Mammary epithelial cell (primary cell): Measurements from ENCODE around the gene TLR2.

Source experiments
- EZH2 ChIP-seq: IDR thresholded peaks from 2 replicates; pipeline ENCODE4 v1.6.1; 2012; ENCODE audit warnings: low read length, inconsistent platforms, borderline replicate concordance
- TF ChIP-seq, protein P1 (sequence below), 2 donors: IDR thresholded peaks in 1 of 2; conservative IDR thresholded peaks in 1 of 2; 2 replicates each; pipeline ENCODE4 v1.5.1; 2011 to 2012; ENCODE audit warnings: inconsistent platforms in 2 of 2, low read length in 2 of 2, mild to moderate bottlenecking in 2 of 2, control low read depth in 1 of 2, low read depth in 1 of 2; ENCODE audit not compliant: insufficient read depth in 1 of 2; ENCODE audit errors: extremely low read depth in 1 of 2

DNA sequence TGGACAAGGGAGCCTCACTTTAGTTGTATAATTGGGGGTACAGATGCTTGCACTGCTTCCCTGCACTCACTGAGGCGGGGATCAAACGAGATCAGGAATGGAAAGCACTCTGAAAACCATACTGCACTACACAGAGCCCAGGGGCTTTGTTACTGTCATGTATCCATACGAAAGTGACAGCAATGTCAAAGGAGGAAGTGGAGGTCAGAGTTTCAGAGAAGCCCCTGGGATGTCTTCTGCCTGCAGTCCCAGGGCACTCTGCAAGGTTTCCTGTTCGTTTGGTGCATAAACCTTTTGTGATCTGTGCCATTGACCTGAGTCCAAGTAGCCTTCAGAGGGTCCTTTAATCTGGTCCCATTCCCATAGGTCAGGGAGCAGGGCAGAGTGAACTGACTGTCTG, 44.6 kb downstream of the TLR2 start:
- TF ChIP-seq, protein P1, sequence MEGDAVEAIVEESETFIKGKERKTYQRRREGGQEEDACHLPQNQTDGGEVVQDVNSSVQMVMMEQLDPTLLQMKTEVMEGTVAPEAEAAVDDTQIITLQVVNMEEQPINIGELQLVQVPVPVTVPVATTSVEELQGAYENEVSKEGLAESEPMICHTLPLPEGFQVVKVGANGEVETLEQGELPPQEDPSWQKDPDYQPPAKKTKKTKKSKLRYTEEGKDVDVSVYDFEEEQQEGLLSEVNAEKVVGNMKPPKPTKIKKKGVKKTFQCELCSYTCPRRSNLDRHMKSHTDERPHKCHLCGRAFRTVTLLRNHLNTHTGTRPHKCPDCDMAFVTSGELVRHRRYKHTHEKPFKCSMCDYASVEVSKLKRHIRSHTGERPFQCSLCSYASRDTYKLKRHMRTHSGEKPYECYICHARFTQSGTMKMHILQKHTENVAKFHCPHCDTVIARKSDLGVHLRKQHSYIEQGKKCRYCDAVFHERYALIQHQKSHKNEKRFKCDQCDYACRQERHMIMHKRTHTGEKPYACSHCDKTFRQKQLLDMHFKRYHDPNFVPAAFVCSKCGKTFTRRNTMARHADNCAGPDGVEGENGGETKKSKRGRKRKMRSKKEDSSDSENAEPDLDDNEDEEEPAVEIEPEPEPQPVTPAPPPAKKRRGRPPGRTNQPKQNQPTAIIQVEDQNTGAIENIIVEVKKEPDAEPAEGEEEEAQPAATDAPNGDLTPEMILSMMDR (conservative IDR thresholded peaks at IDR 0.05 in 1 of 2, IDR thresholded peaks at IDR 0.05 in 1 of 2; ENCODE audit: extremely low read depth in 1 of 2, insufficient read depth in 1 of 2, low read depth in 1 of 2, low read length in 2 of 2) = no peak
- TF ChIP-seq EZH2 = no peak
